ENCODE measurements around the gene MRAS.

DNA sequence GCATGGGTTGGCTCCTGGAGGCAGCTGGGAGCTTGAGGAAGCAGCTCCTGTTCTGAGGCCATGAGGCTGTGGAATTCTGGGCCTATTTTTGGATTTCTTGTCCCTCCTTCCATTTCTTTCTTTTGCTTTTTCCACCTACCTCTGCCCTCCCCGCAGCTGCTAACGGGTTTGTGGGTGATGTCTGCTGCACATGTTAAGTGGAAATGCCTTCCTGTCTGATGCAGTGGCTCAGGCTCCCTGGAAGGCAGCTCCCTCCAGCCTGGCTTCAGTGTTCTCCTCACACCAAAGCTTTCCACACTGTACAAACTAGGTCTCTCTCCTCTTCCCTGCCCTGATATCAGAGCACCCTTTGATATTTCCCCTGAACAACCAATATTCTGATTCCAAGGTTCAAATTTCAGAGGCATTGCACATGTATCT lies 52.3 kb downstream of the MRAS start:
- TF ChIP-seq MAFK (IDR thresholded peaks at IDR 0.05; ENCODE audit: low read depth, low read length) (no peak), MXI1 (IDR thresholded peaks at IDR 0.05; ENCODE audit: borderline replicate concordance, low read depth, low read length) (no peak), POLR2A (IDR thresholded peaks at IDR 0.05; ENCODE audit: low read depth, low read length) (no peak), CEBPB (IDR thresholded peaks at IDR 0.05; ENCODE audit: low read depth, low read length) (no peak), ELK1 (IDR thresholded peaks at IDR 0.05; ENCODE audit: borderline replicate concordance, low read depth, low read length) (no peak), RCOR1 (IDR thresholded peaks at IDR 0.05; ENCODE audit: insufficient replicate concordance, low read length) (no peak), USF2 (IDR thresholded peaks at IDR 0.05; ENCODE audit: low read depth, low read length) (no peak)
- TF ChIP-seq, protein P1, sequence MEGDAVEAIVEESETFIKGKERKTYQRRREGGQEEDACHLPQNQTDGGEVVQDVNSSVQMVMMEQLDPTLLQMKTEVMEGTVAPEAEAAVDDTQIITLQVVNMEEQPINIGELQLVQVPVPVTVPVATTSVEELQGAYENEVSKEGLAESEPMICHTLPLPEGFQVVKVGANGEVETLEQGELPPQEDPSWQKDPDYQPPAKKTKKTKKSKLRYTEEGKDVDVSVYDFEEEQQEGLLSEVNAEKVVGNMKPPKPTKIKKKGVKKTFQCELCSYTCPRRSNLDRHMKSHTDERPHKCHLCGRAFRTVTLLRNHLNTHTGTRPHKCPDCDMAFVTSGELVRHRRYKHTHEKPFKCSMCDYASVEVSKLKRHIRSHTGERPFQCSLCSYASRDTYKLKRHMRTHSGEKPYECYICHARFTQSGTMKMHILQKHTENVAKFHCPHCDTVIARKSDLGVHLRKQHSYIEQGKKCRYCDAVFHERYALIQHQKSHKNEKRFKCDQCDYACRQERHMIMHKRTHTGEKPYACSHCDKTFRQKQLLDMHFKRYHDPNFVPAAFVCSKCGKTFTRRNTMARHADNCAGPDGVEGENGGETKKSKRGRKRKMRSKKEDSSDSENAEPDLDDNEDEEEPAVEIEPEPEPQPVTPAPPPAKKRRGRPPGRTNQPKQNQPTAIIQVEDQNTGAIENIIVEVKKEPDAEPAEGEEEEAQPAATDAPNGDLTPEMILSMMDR (conservative IDR thresholded peaks at IDR 0.05; ENCODE audit: low read depth, low read length) = no peak
